HFF-Myc (cell line): ENCODE results near the gene GLCCI1.
"Not testable (repeated sequence)": the region's sequence is repeated elsewhere in the genome, so short reads cannot be mapped to it uniquely, and the experiment has no call there.

ENCODE experiments used
- DNase-seq: peaks from one replicate; pipeline ENCODE4 v3.0.0-alpha.2; 2011; ENCODE audit warnings: low read depth; ENCODE audit errors: extremely low read depth
- H3K4me3 ChIP-seq: replicated peaks from 2 replicates; pipeline ENCODE4 v1.5.1; 2011; ENCODE audit warnings: low read depth, mild to moderate bottlenecking, control low read depth, low read length
- TF ChIP-seq, protein P1 (sequence below): IDR thresholded peaks from 2 replicates; pipeline ENCODE4 v1.5.1; 2012; ENCODE audit warnings: mild to moderate bottlenecking, low read depth, low read length, control low read depth; ENCODE audit errors: missing control alignments

GLCCI1 gene

DNA sequence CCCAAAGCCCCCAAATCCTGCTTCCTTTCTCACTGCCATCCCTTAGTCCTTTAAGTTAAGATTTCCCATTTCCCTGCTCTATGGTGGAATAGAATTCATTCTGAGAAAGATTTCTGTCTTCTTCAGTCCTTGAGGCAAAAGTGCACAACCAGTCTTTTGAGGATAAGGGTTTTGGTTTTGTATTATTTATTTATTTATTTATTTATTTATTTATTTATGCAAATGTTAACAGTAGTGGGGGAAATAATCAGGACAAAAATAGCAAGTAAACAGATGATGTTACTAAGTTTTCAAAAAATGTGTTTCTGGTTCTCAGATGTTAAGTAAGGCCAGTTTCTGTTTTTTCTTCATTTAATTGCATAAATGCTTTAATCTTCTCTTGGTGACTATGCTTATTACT, 84.2 kb downstream of the GLCCI1 start:
- DNase-seq = no peak
- TF ChIP-seq, protein P1, sequence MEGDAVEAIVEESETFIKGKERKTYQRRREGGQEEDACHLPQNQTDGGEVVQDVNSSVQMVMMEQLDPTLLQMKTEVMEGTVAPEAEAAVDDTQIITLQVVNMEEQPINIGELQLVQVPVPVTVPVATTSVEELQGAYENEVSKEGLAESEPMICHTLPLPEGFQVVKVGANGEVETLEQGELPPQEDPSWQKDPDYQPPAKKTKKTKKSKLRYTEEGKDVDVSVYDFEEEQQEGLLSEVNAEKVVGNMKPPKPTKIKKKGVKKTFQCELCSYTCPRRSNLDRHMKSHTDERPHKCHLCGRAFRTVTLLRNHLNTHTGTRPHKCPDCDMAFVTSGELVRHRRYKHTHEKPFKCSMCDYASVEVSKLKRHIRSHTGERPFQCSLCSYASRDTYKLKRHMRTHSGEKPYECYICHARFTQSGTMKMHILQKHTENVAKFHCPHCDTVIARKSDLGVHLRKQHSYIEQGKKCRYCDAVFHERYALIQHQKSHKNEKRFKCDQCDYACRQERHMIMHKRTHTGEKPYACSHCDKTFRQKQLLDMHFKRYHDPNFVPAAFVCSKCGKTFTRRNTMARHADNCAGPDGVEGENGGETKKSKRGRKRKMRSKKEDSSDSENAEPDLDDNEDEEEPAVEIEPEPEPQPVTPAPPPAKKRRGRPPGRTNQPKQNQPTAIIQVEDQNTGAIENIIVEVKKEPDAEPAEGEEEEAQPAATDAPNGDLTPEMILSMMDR = no peak
- no peak overlapping the region for H3K4me3 ChIP-seq

DNA sequence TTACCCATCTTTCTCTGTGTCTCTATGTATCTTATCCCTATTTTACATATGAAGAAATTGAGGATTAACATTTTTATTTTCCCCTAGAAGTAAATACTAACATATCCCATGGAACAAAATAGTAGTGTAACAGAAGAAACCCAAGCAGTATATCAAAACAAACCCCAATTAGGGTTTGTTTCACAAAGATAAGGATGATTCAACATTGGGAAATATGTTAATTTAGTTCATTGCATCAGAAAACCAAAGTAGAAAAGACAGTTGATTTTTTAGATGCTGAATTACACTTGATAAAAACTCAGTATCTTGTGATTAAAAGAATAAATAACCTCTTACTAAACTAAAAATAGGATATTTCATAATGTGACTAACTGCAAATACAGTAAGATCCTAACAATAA, 87.8 kb downstream of the GLCCI1 start:
- DNase-seq = no peak
- TF ChIP-seq, protein P1 = no peak
- no peak overlapping the region for H3K4me3 ChIP-seq

DNA sequence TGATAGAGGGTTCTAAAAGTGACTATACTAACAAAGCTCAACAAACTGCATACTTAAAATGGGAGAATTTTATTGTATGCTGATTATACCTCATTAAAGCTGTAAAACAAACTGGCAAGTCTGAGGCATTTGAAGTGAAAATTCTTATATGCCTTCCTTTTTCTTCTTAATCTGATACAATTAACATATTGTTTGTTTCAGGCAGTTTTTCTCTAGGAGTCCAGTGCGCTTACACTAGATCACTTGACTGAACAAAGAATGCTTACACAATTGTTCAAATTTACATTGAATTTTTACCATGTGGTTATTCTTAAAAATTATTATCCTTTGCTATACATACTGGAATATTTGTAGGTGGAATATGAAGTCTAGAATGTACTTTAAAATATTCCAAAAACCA, 89.0 kb downstream of the GLCCI1 start:
- TF ChIP-seq, protein P1 = no peak
- no peak for DNase-seq
- H3K4me3 ChIP-seq = no peak overlapping the region

DNA sequence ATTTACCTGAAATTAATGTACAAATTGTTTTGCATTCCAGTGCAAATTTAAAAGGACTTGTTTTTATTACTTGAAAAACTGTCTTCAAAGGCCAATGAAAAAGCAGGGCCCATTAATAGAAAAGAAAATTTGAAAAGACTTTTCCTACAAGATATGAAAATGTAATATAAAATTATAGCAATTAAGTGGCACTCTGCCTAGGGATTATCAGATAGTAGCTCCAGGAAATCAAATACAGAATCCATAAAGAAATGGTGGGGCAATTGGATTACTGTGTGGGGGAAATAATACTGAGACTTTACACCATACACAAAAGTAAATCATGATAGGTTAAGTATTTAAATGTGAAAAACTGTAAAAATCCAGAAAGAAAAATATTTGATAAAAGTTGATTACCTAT, 89.7 kb downstream of the GLCCI1 start:
- no peak overlapping the region for H3K4me3 ChIP-seq
- TF ChIP-seq, protein P1 = no peak
- no peak for DNase-seq

DNA sequence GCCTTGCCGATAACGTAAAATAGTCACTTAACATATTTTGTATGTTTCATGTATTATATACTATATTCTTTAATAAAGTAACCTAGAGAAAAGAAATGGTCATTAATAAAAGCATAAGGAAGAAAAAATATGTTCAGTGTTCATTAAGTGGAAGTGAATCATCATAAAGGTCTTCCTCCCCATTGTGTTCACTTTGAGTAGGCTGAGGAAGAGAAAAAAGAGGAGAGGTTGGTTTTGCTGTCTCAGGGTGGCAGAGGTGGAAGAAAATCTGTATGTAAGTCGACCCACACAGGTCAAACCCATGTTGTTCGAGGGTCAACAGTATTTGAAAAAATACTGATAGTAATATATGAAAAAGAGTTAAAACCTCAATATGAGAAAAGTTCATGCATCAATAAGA, 90.3 kb downstream of the GLCCI1 start:
- TF ChIP-seq, protein P1 = no peak
- no peak for DNase-seq
- no peak overlapping the region for H3K4me3 ChIP-seq

DNA sequence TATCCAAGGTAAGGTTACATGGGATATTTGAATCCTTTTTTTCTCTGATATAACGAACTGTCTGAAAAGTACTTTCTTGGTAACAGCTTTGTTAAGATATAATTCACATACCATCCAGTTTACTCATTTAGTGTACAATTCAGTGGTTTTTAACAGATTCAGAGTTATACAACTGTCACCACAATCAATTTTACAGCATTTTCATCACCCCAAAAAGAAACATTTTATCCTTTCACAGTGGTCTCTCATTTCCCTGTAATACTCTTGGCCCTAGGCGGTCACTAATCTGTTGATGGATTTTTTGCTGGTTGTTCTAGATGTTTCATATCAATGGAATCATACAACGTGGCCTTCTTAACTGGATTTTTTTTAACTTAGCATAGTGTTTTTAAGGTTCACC, 91.6 kb downstream of the GLCCI1 start:
- TF ChIP-seq, protein P1 = no peak
- no peak overlapping the region for H3K4me3 ChIP-seq
- no peak for DNase-seq

DNA sequence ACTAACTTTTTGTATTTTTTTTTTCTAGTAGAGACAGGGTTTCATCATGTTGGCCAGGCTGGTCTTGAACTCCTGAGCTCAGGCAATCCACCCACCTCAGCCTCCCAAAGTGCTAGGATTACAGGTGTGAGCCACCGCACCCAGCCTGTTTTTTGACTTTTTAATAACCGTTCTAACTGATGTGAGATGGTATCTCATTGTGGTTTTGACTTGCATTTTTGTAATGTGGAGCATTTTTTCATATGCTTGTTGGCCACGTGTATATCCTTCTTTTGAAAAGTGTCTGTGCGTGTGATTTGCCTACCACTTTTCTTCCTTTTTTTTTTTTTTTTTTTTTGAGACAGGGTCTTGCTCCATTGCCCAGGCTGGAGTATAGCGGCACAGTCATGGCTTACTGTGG, 94.7 kb downstream of the GLCCI1 start:
- DNase-seq, H3K4me3 ChIP-seq: not testable (repeated sequence)
